ENCODE data around the gene MADCAM1. TPM values are rescaled to one million over a fixed set of nuclear protein-coding genes. Genes with fewer than 3 reads are reported as not detected.
A peak's percentile ranks its signal among the peaks of the same experiment; 100 is the strongest.

MADCAM1 gene
- total RNA-seq, 1 experiment from 2014 or later: 0.84 TPM

- BruUV-seq (replicated peaks): no TSS peak
- H3K36me3 ChIP-seq (ENCODE audit: insufficient read depth, low read length, poor library complexity, severe bottlenecking): peaks cover 12% of the 10 kb centered on the region
- peaks cover 13% of the 10 kb centered on the region for H3K4me1 ChIP-seq (ENCODE audit: insufficient read depth, low read length, poor library complexity, severe bottlenecking)
- ChIA-PET CTCF (interaction anchor here (0.6 to 1.6 kb wide), 6 partner anchors 20 to 709 kb away, joined by 3 to 16 read pairs (median 4); no protein-coding TSS in a partner anchor), POLR2A (ENCODE audit: low non-redundant PET) (interaction anchor here (0.6 to 0.8 kb wide), 2 partner anchors 20 to 55 kb away, joined by 3 to 4 read pairs; no protein-coding TSS in a partner anchor)
- no peaks in the 10 kb centered on the region for H3K9me3 ChIP-seq (ENCODE audit: low read depth, low read length, poor library complexity, severe bottlenecking)
- H3K27ac ChIP-seq (ENCODE audit: low read depth, low read length, poor library complexity, severe bottlenecking): peak overlapping the region; percentile 95
- TF ChIP-seq CTCF (conservative IDR thresholded peaks at IDR 0.05; ENCODE audit: low read depth, low read length) (no peak; the same call in 1 of the 2 replicates), EZH2 (IDR thresholded peaks at IDR 0.05; ENCODE audit: borderline replicate concordance, low read depth, low read length, poor library complexity, severe bottlenecking) (no peak)
- peak; percentile 92 for DNase-seq (ENCODE audit: low spot score)
- H3K4me3 ChIP-seq (ENCODE audit: low read depth, low read length, poor library complexity, severe bottlenecking): peak overlapping the region; percentile 100
- no peaks in the 10 kb centered on the region for H3K27me3 ChIP-seq (replicated peaks; ENCODE audit: insufficient read depth, low read depth, low read length, poor library complexity)
- intact Hi-C loops (cut with micrococcal nuclease; ENCODE audit: unreplicated experiment): loop anchor here (5.0 kb wide), 1 partner anchor 41 kb away; the partner anchor contains the start of gene BSG
These were observed 34.9 kb downstream of the MADCAM1 start for GRCh38 chr19:531009-531752.

- intact Hi-C loops (cut with micrococcal nuclease; ENCODE audit: unreplicated experiment): loop anchor here (5.0 kb wide), 1 partner anchor 40 kb away; the partner anchor contains the start of gene BSG
- ChIA-PET POLR2A (ENCODE audit: low non-redundant PET) (interaction anchor here (0.8 kb wide), 1 partner anchor 20 kb away, joined by 3 read pairs; no protein-coding TSS in a partner anchor), CTCF (interaction anchor here (1.4 to 1.6 kb wide), 2 partner anchors 21 to 25 kb away, joined by 5 to 16 read pairs; no protein-coding TSS in a partner anchor)
- DNase-seq (ENCODE audit: low spot score): no peak
- H3K27me3 ChIP-seq (replicated peaks; ENCODE audit: insufficient read depth, low read depth, low read length, poor library complexity): no peaks in the 10 kb centered on the region
- no peaks in the 10 kb centered on the region for H3K9me3 ChIP-seq (ENCODE audit: low read depth, low read length, poor library complexity, severe bottlenecking)
- peak within 1 kb of the TSS; percentile 95 for H3K27ac ChIP-seq (ENCODE audit: low read depth, low read length, poor library complexity, severe bottlenecking)
- no TSS peak for BruUV-seq (replicated peaks)
- H3K4me1 ChIP-seq (ENCODE audit: insufficient read depth, low read length, poor library complexity, severe bottlenecking): peaks cover 13% of the 10 kb centered on the region
- H3K36me3 ChIP-seq (ENCODE audit: insufficient read depth, low read length, poor library complexity, severe bottlenecking): peaks cover 19% of the 10 kb centered on the region
- H3K4me3 ChIP-seq (ENCODE audit: low read depth, low read length, poor library complexity, severe bottlenecking): peak within 1 kb of the TSS; percentile 100
- no peak for TF ChIP-seq CTCF (conservative IDR thresholded peaks at IDR 0.05; ENCODE audit: low read depth, low read length)
- no peak for TF ChIP-seq EZH2 (IDR thresholded peaks at IDR 0.05; ENCODE audit: borderline replicate concordance, low read depth, low read length, poor library complexity, severe bottlenecking)
These were observed 35.7 kb downstream of the MADCAM1 start, which contains the start of gene CDC34 for GRCh38 chr19:531753-532560. CDC34 (plus strand) TSS chr19:531760; CDS start chr19:531932, 172 bp downstream.
